K562 (cell line): Measurements from ENCODE around the gene FAM168B. TPM values are rescaled to one million over a fixed set of nuclear protein-coding genes. Genes with fewer than 3 reads are reported as not detected.

Experiments used
- ATF7 ChIP-seq: fragments of 450-650 bp; IDR thresholded peaks from 2 replicates; pipeline ENCODE4 v1.7.1; 2014; ENCODE audit warnings: mild to moderate bottlenecking, moderate library complexity
- C11orf30 ChIP-seq: fragments of 450-650 bp; IDR thresholded peaks from 2 replicates; pipeline ENCODE4 v1.6.1; 2016; ENCODE audit warnings: low read depth, mild to moderate bottlenecking
- CCAR2 ChIP-seq: fragments of 200-400 bp; formaldehyde crosslinking; IDR thresholded peaks from 2 replicates; pipeline ENCODE4 v1.6.1; 2017; ENCODE audit warnings: mild to moderate bottlenecking, low read depth, low read length
- E2F3 ChIP-seq: fragments of 250-450 bp; sonication (Bioruptor Pico); IDR thresholded peaks from 2 replicates; pipeline ENCODE4 v1.4.0; 2020; ENCODE audit warnings: mild to moderate bottlenecking
- E2F8 ChIP-seq: fragments of 450-650 bp; IDR thresholded peaks from 2 replicates; pipeline ENCODE4 v1.7.1; 2018; ENCODE audit warnings: mild to moderate bottlenecking, low read depth; ENCODE audit not compliant: partially characterized antibody
- FOXA3 ChIP-seq, 2 experiments: fragments of 450-650 bp in 1 of 2; sonication (generic) in 1 of 2; formaldehyde crosslinking; IDR thresholded peaks in 1 of 2; conservative IDR thresholded peaks in 1 of 2; 2 replicates each; pipeline versions ENCODE4 v1.4.0 to v1.8.0; 2020 to 2022; ENCODE audit warnings: mild to moderate bottlenecking in 2 of 2, missing genetic modification reagents in 1 of 2
- KLF1 ChIP-seq: fragments of 450-650 bp; IDR thresholded peaks from 2 replicates; pipeline ENCODE4 v1.6.1; 2016; ENCODE audit warnings: missing genetic modification characterization, missing compliant biosample characterization
- MAFK ChIP-seq: IDR thresholded peaks from 2 replicates; pipeline ENCODE4 v1.6.1; 2011; ENCODE audit warnings: low read length, improper control_type of control experiment
- MED1 ChIP-seq: sonication (generic); formaldehyde crosslinking; IDR thresholded peaks from 2 replicates; pipeline ENCODE4 v1.8.1; 2023; ENCODE audit warnings: missing genetic modification reagents, borderline replicate concordance
- MTA2 ChIP-seq: fragments of 450-650 bp; IDR thresholded peaks from 2 replicates; pipeline ENCODE4 v1.6.1; 2016; ENCODE audit warnings: low read depth
- PHF20 ChIP-seq: fragments of 450-650 bp; IDR thresholded peaks from 2 replicates; pipeline ENCODE4 v1.6.1; 2018; ENCODE audit not compliant: partially characterized antibody
- RBM22 ChIP-seq: fragments of 200-400 bp; formaldehyde crosslinking; IDR thresholded peaks from 2 replicates; pipeline ENCODE4 v1.6.1; 2018; ENCODE audit warnings: low read length, low read depth; ENCODE audit not compliant: poor library complexity, severe bottlenecking
- SMAD2 ChIP-seq: fragments of 150-350 bp; IDR thresholded peaks from 2 replicates; pipeline ENCODE4 v1.6.1; 2014; ENCODE audit warnings: low read depth, mild to moderate bottlenecking, low read length
- SMARCC2 ChIP-seq: fragments of 450-650 bp; IDR thresholded peaks from 2 replicates; pipeline ENCODE4 v1.6.1; 2017; ENCODE audit warnings: antibody characterized with exemption, moderate library complexity, mild to moderate bottlenecking, low read depth
- SMARCE1 ChIP-seq: fragments of 450-650 bp; IDR thresholded peaks from 2 replicates; pipeline ENCODE4 v1.7.1; 2016; ENCODE audit warnings: mild to moderate bottlenecking
- SP1 ChIP-seq: sonication (generic); formaldehyde crosslinking; IDR thresholded peaks from 2 replicates; pipeline ENCODE4 v1.8.1; 2022; ENCODE audit warnings: mild to moderate bottlenecking, missing genetic modification reagents
- SRSF9 ChIP-seq: fragments of 200-400 bp; formaldehyde crosslinking; IDR thresholded peaks from 2 replicates; pipeline ENCODE4 v1.6.1; 2017; ENCODE audit warnings: low read depth, low read length, borderline replicate concordance
- STAT5B ChIP-seq: fragments of 250-450 bp; sonication (Bioruptor Pico); IDR thresholded peaks from 2 replicates; pipeline ENCODE4 v1.8.0; 2021; ENCODE audit warnings: mild to moderate bottlenecking, inconsistent platforms
- TBP ChIP-seq: optimal IDR thresholded peaks from 2 replicates; pipeline ENCODE3; 2011; ENCODE audit warnings: low read depth, low read length, improper control_type of control experiment
- TFAM ChIP-seq: fragments of 250-450 bp; sonication (Bioruptor Pico); conservative IDR thresholded peaks from 2 replicates; pipeline ENCODE4 v1.5.0; 2021; ENCODE audit warnings: mild to moderate bottlenecking, moderate library complexity
- ZBTB7A ChIP-seq: IDR thresholded peaks from 2 replicates; pipeline ENCODE4 v1.6.1; 2011; ENCODE audit warnings: low read depth, mild to moderate bottlenecking, low read length, moderate library complexity, borderline replicate concordance; ENCODE audit not compliant: control insufficient read depth
- ZHX1 ChIP-seq: fragments of 150-350 bp; conservative IDR thresholded peaks from 2 replicates; pipeline ENCODE4 v1.6.1; 2014; ENCODE audit warnings: low read length
- ZNF146 ChIP-seq: IDR thresholded peaks from one replicate; pipeline ENCODE4 v1.6.1; 2018; ENCODE audit warnings: missing compliant biosample characterization; ENCODE audit not compliant: unreplicated experiment
- ZNF184 ChIP-seq: sonication (generic); formaldehyde crosslinking; IDR thresholded peaks from 2 replicates; pipeline ENCODE4 v1.5.0; 2020; ENCODE audit warnings: missing genetic modification reagents
- ZNF57 ChIP-seq: fragments of 450-650 bp; formaldehyde crosslinking; IDR thresholded peaks from 2 replicates; pipeline ENCODE4 v1.4.0; 2020; ENCODE audit warnings: mild to moderate bottlenecking, moderate library complexity
- ZNF764 ChIP-seq: fragments of 250-450 bp; sonication (Bioruptor Pico); IDR thresholded peaks from 2 replicates; pipeline ENCODE4 v1.4.0; 2020; ENCODE audit warnings: low read depth, mild to moderate bottlenecking, moderate library complexity
- polyA plus RNA-seq, 8 experiments: library from polyadenylated mRNA; depleted of rRNA in 4 of 8; stranded (reverse) in 5 of 8; unstranded in 3 of 8; fragments of >200 nt; fragmentation: Nextera tagmentation in 2 of 8; fragmentation: Illumina TruSeq in 1 of 8; extraction: Ambion mirVana in 2 of 8; extraction: Trizol in 1 of 8; gene quantifications; 2 replicates each; pipeline versions ENCODE4 v1.2.1 to v1.2.3, GENCODE V29; 2011 to 2014; ENCODE audit warnings: inconsistent platforms in 1 of 8, missing spikeins in 1 of 8
- total RNA-seq, 7 experiments: library from RNA; depleted of rRNA in 6 of 7; stranded (reverse); fragments of >200 nt in 6 of 7; fragmentation: Illumina TruSeq in 2 of 7; extraction: Trizol in 2 of 7; gene quantifications; 2 replicates each; pipeline versions ENCODE4 v1.2.1 to v1.2.3, GENCODE V29; 2011 to 2021; ENCODE audit warnings: low replicate concordance in 1 of 7

Gene FAM168B
- total and polyA plus RNA-seq, 9 of the 15 experiments (the other 6 are each of a cell fraction or from before 2014, with no cell fraction given), result 3.3 to 76.0 (median 46.1) TPM

GRCh38 chr2:131093696-131094462 is 619 bp upstream of the FAM168B start (continued):
- peak in 1 of 2 experiments; percentile 34; a peak in 1 of 4 replicates for TF ChIP-seq FOXA3 (CRISPR knock-in tag; conservative IDR thresholded peaks at IDR 0.05 in 1 of 2, IDR thresholded peaks at IDR 0.05 in 1 of 2)
- no peak for TF ChIP-seq ZNF146
- peak; percentile 47 for TF ChIP-seq PHF20
- TF ChIP-seq E2F8, result peak; percentile 17
- TF ChIP-seq C11orf30, result peak; percentile 86
- no peak for TF ChIP-seq KLF1 (tag)
- no peak for TF ChIP-seq ZNF57 (CRISPR knock-in tag)
- TF ChIP-seq CCAR2, result no peak
- TF ChIP-seq ZHX1, result no peak
- TF ChIP-seq ZNF764, result 0 out of 2 replicates have a peak, but pooled peaks have one; percentile 10
- no peak for TF ChIP-seq ZNF184 (CRISPR knock-in tag)
- no peak for TF ChIP-seq SRSF9
- peak; percentile 32; the same call in 1 of the 2 replicates for TF ChIP-seq MAFK
- TF ChIP-seq SMARCE1, result peak; percentile 68; the same call in 1 of the 2 replicates
- no peak for TF ChIP-seq MED1 (CRISPR knock-in tag)
- TF ChIP-seq SMAD2, result no peak
- TF ChIP-seq E2F3 (CRISPR knock-in tag), result no peak
- no peak for TF ChIP-seq ATF7
- TF ChIP-seq TBP, result peak; percentile 1
- 0 out of 2 replicates have a peak, but pooled peaks have one; percentile 34 for TF ChIP-seq SP1 (CRISPR knock-in tag)
- no peak for TF ChIP-seq RBM22
- no peak for TF ChIP-seq STAT5B (CRISPR knock-in tag)
- no peak for TF ChIP-seq SMARCC2
- no peak for TF ChIP-seq MTA2
- TF ChIP-seq ZBTB7A, result no peak
- TF ChIP-seq TFAM (CRISPR knock-in tag), result no peak
